Measurements from ENCODE around the gene MFSD11. TPM values are rescaled to one million over a fixed set of nuclear protein-coding genes. Genes with fewer than 3 reads are reported as not detected.
"Not testable (repeated sequence)": the region's sequence is repeated elsewhere in the genome, so short reads cannot be mapped to it uniquely, and the experiment has no call there.

Gene MFSD11
- total RNA-seq, 2 experiments from 2014 or later: 25.5 to 29.4 TPM

DNA sequence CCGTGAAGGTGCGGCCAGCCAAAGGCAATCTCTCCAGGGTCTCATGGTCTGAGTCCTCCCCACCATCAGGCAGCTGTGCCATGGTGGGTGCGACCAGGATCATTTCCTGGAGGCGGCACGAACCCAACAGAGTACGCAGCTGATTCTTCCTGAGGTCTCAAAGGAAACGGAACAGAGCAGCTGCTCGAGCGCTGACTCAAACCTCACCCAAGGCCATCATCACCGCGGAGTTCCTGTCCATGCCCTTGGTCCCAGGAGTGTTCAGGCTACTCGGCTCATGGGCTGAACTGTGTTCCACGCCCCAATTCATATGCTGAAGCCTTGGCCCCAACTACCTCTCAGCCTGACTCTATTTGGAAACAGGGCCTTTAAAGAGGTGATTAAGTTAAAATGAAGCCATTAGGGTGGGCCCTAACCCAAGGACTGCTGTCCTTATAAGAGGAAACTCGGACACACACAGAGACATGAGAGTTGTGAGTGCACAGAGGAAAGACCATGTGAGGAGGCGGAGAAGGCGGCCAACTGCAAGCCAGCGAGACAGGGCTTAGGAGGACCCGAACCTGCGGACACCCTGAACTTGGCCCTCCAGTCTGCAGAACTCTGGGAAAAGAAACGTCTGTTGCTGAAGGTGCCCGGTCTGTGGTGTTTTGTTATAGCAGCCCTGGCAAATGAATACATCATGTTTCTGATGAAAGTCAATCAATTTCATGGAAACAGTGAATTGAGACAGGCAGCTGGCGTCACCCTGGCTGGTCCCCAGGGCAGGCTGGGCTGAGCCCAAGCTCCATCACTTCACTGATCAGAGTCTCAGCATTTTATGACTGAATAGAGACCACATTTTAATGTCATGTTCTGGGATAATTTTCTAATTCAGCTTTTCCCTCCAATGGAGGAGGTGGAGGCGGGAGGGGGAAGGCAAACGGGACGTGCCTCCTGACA, 40.9 kb upstream of the MFSD11 start:
- no peaks in the 10 kb centered on the region for H3K27me3 ChIP-seq (ENCODE audit: control insufficient read depth in 1 of 2, insufficient read depth in 2 of 2, low read length in 2 of 2)
- no peaks in the 10 kb centered on the region for H3K36me3 ChIP-seq (ENCODE audit: insufficient read depth, low read length)
- Mint-ChIP-seq H3K36me3 (ENCODE audit: low read depth) (no peaks in the 10 kb centered on the region), H3K27me3 (no peaks in the 10 kb centered on the region), H3K4me3 (no peak overlapping the region), H3K9me3 (no peaks in the 10 kb centered on the region), H3K4me1 (ENCODE audit: low read depth) (no peaks in the 10 kb centered on the region), H3K27ac (no peak overlapping the region)
- TF ChIP-seq, protein P1, sequence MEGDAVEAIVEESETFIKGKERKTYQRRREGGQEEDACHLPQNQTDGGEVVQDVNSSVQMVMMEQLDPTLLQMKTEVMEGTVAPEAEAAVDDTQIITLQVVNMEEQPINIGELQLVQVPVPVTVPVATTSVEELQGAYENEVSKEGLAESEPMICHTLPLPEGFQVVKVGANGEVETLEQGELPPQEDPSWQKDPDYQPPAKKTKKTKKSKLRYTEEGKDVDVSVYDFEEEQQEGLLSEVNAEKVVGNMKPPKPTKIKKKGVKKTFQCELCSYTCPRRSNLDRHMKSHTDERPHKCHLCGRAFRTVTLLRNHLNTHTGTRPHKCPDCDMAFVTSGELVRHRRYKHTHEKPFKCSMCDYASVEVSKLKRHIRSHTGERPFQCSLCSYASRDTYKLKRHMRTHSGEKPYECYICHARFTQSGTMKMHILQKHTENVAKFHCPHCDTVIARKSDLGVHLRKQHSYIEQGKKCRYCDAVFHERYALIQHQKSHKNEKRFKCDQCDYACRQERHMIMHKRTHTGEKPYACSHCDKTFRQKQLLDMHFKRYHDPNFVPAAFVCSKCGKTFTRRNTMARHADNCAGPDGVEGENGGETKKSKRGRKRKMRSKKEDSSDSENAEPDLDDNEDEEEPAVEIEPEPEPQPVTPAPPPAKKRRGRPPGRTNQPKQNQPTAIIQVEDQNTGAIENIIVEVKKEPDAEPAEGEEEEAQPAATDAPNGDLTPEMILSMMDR (IDR thresholded peaks at IDR 0.05): no peak
- no peaks in the 10 kb centered on the region for H3K9me3 ChIP-seq (ENCODE audit: control insufficient read depth in 1 of 2, insufficient read depth in 1 of 2, low read length in 2 of 2)
- intact Hi-C loops (cut with DNase I, micrococcal nuclease): no loop called here
- no peak overlapping the region for H3K4me3 ChIP-seq (ENCODE audit: low read length)
- DNase-seq (peak in 1 of 14 experiments; percentile 11), ATAC-seq (ENCODE audit: poor library complexity) (no peak)
- ChIA-PET POLR2A (no interaction called here), CTCF (no interaction called here)
- peaks cover 3% of the 10 kb centered on the region for H3K4me1 ChIP-seq (ENCODE audit: insufficient read depth, low read length)
- H3K27ac ChIP-seq (ENCODE audit: low read depth in 1 of 2, low read length in 2 of 2): no peak overlapping the region

DNA sequence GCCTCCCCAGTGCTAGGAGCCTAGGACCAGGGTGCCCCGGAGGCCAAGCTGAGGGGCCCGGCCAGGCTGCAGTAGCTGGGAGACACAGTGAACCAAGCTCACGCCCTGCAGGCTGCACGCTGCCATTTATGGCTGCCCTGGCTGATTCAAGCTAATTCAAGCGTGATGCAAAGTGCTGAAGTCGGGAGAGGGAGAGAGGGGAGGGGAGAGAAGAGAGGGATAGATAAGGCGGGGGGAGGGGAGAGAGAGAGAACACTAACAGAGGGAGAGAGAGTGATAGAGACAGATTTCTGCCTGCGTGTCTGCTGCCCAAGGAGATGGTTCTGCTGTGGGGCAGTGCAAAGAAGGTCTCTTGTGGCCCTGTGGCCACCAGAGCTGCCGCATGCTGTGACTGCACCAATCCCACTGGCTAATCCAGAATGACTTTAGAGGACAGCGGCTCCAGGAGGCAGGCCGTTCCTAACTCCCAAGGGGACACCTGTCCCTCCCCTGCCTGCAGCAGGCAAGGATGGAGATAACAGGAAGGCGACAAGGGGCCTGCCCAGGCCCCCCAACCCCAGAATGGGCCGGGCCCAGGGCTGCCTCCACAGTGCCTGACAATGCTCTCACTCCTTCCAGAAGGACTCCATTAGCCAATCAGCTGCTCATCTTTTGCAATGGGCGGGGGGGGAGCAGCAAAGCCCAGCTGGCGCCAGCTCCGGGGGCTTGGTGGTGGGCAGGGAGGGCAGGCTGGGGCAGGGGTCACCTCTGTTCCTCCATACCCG, 40.0 kb upstream of the MFSD11 start:
- DNase-seq (no peak), ATAC-seq (ENCODE audit: poor library complexity) (no peak)
- Histone ChIP-seq H3K27me3 (ENCODE audit: control insufficient read depth in 1 of 2, insufficient read depth in 2 of 2, low read length in 2 of 2) (no peaks in the 10 kb centered on the region), H3K9me3 (ENCODE audit: control insufficient read depth in 1 of 2, insufficient read depth in 1 of 2, low read length in 2 of 2) (no peaks in the 10 kb centered on the region), H3K36me3 (ENCODE audit: insufficient read depth, low read length) (no peaks in the 10 kb centered on the region), H3K27ac (ENCODE audit: low read depth in 1 of 2, low read length in 2 of 2) (no peak overlapping the region), H3K4me1 (ENCODE audit: insufficient read depth, low read length) (peaks cover 3% of the 10 kb centered on the region), H3K4me3 (ENCODE audit: low read length) (no peak overlapping the region)
- H3K27me3 Mint-ChIP-seq: no peaks in the 10 kb centered on the region
- ChIA-PET POLR2A (no interaction called here), CTCF (no interaction called here)
- intact Hi-C loops (cut with DNase I, micrococcal nuclease): no loop called here
- no peaks in the 10 kb centered on the region for H3K9me3 Mint-ChIP-seq
- H3K27ac Mint-ChIP-seq: no peak overlapping the region
- TF ChIP-seq, protein P1 (IDR thresholded peaks at IDR 0.05): no peak
- H3K36me3 Mint-ChIP-seq (ENCODE audit: low read depth): no peaks in the 10 kb centered on the region
- H3K4me1 Mint-ChIP-seq (ENCODE audit: low read depth): no peaks in the 10 kb centered on the region
- no peak overlapping the region for H3K4me3 Mint-ChIP-seq

DNA sequence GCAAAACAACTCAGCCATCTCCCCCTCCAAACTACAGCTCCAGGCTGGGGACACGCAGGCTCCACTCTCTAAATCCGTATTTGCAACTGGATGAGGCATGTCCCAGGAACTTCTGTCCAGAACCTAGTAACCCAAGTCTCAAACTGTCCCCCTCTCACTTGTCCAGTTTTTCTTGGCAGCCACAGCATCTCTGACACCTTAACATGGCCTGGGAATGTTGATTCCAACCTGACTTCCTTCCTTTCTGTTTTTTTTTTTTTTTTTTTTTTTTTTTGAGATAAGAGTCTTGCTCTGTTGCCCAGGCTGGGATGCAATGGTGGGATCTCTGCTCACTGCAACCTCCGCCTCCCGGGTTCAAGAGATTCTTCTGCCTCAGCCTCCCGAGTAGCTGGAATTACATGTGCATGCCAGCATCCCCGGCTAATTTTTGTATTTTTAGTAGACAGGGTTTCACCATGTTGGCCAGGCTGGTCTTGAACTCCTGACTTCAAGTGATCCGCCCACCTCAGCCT, 39.4 kb upstream of the MFSD11 start:
- H3K27me3 Mint-ChIP-seq; H3K36me3 Mint-ChIP-seq (ENCODE audit: low read depth); H3K4me1 ChIP-seq (ENCODE audit: insufficient read depth, low read length); ATAC-seq (ENCODE audit: poor library complexity); H3K9me3 Mint-ChIP-seq; H3K4me3 Mint-ChIP-seq; H3K4me1 Mint-ChIP-seq (ENCODE audit: low read depth); CTCF ChIA-PET; H3K9me3 ChIP-seq (ENCODE audit: control insufficient read depth in 1 of 2, insufficient read depth in 1 of 2, low read length in 2 of 2); intact Hi-C loops (cut with DNase I, micrococcal nuclease); H3K27me3 ChIP-seq (ENCODE audit: control insufficient read depth in 1 of 2, insufficient read depth in 2 of 2, low read length in 2 of 2); H3K4me3 ChIP-seq (ENCODE audit: low read length); H3K36me3 ChIP-seq (ENCODE audit: insufficient read depth, low read length); H3K27ac ChIP-seq (ENCODE audit: low read depth in 1 of 2, low read length in 2 of 2); POLR2A ChIA-PET; DNase-seq; H3K27ac Mint-ChIP-seq: not testable (repeated sequence)

Measured in CD4-positive, alpha-beta T cell (primary cell).